H9 (cell line): ENCODE results near the gene IQGAP2. TPM values are rescaled to one million over a fixed set of nuclear protein-coding genes. Genes with fewer than 3 reads are reported as not detected.

Experiments used
- DNase-seq: peaks from one replicate; pipeline ENCODE4 v3.0.0-alpha.2; 2017
- H2AFZ ChIP-seq: one replicate; pipeline ENCODE4 v1.6.1; 2013; ENCODE audit warnings: mild to moderate bottlenecking, low read length, control low read depth, moderate library complexity
- H2AK5ac ChIP-seq: 2 replicates; pipeline ENCODE4 v1.6.1; 2013; ENCODE audit warnings: low read length, control low read depth, mixed read lengths; ENCODE audit not compliant: insufficient read length
- H2BK120ac ChIP-seq: one replicate; pipeline ENCODE4 v1.6.1; 2013; ENCODE audit warnings: low read depth, mild to moderate bottlenecking, low read length, control low read depth, inconsistent platforms; ENCODE audit not compliant: poor library complexity, severe bottlenecking
- H2BK12ac ChIP-seq: 2 replicates; pipeline ENCODE4 v1.6.1; 2013; ENCODE audit warnings: low read length, control low read depth, mixed read lengths, low read depth; ENCODE audit not compliant: insufficient read length
- H2BK15ac ChIP-seq: 2 replicates; pipeline ENCODE4 v1.6.1; 2013; ENCODE audit warnings: low read depth, low read length, control low read depth
- H2BK20ac ChIP-seq: one replicate; pipeline ENCODE4 v1.6.1; 2013; ENCODE audit warnings: low read depth, mild to moderate bottlenecking, low read length, control low read depth, inconsistent platforms; ENCODE audit not compliant: poor library complexity, severe bottlenecking
- H2BK5ac ChIP-seq: 2 replicates; pipeline ENCODE4 v1.6.1; 2013; ENCODE audit warnings: low read length, control low read depth, mixed read lengths; ENCODE audit not compliant: insufficient read length
- H3K14ac ChIP-seq: 2 replicates; pipeline ENCODE4 v1.6.1; 2013; ENCODE audit warnings: low read length, control low read depth; ENCODE audit not compliant: insufficient read depth
- H3K18ac ChIP-seq: 2 replicates; pipeline ENCODE4 v1.6.1; 2013; ENCODE audit warnings: low read depth, mild to moderate bottlenecking, mixed read lengths, low read length, control low read depth; ENCODE audit not compliant: insufficient read length
- H3K23ac ChIP-seq: 2 replicates; pipeline ENCODE4 v1.6.1; 2013; ENCODE audit warnings: low read length, control low read depth, mixed read lengths, low read depth; ENCODE audit not compliant: insufficient read length
- H3K23me2 ChIP-seq: 2 replicates; pipeline ENCODE4 v1.6.1; 2013; ENCODE audit warnings: low read depth, mild to moderate bottlenecking, mixed read lengths, low read length, control low read depth; ENCODE audit not compliant: insufficient read length, poor library complexity, severe bottlenecking
- H3K27ac ChIP-seq: 2 replicates; pipeline ENCODE4 v1.5.1; 2013; ENCODE audit warnings: low read length, control low read depth, mixed read lengths, low read depth; ENCODE audit not compliant: insufficient read length
- H3K27me3 ChIP-seq: 2 replicates; pipeline ENCODE4 v1.6.1; 2013; ENCODE audit warnings: low read length, control low read depth, inconsistent platforms; ENCODE audit not compliant: insufficient read depth
- H3K4ac ChIP-seq: 2 replicates; pipeline ENCODE4 v1.6.1; 2013; ENCODE audit warnings: low read depth, mild to moderate bottlenecking, control low read depth, inconsistent platforms, low read length, moderate library complexity
- H3K4me1 ChIP-seq: 2 replicates; pipeline ENCODE4 v1.6.1; 2013; ENCODE audit warnings: low read length, control low read depth, inconsistent platforms; ENCODE audit not compliant: insufficient read depth
- H3K4me2 ChIP-seq: 2 replicates; pipeline ENCODE4 v1.6.1; 2013; ENCODE audit warnings: low read length, control low read depth, mixed read lengths; ENCODE audit not compliant: insufficient read length, insufficient read depth
- H3K56ac ChIP-seq: 2 replicates; pipeline ENCODE4 v1.6.1; 2013; ENCODE audit warnings: low read depth, mild to moderate bottlenecking, mixed read lengths, low read length, control low read depth; ENCODE audit not compliant: insufficient read length
- H3K79me1 ChIP-seq: 2 replicates; pipeline ENCODE4 v1.6.1; 2013; ENCODE audit warnings: low read depth, mild to moderate bottlenecking, moderate library complexity, low read length, control low read depth, inconsistent platforms; ENCODE audit not compliant: insufficient read depth, poor library complexity, severe bottlenecking
- H3K79me2 ChIP-seq: 2 replicates; pipeline ENCODE4 v1.6.1; 2013; ENCODE audit warnings: low read length, control low read depth, inconsistent platforms; ENCODE audit not compliant: insufficient read depth
- H3K9ac ChIP-seq: 2 replicates; pipeline ENCODE4 v1.6.1; 2013; ENCODE audit warnings: low read length, control low read depth, mixed read lengths; ENCODE audit not compliant: insufficient read length; ENCODE audit errors: extremely low read depth
- H3K9me3 ChIP-seq: one replicate; pipeline ENCODE4 v1.6.1; 2013; ENCODE audit warnings: low read depth, low read length, inconsistent platforms; ENCODE audit not compliant: control insufficient read depth
- H3T11ph ChIP-seq: one replicate; pipeline ENCODE4 v1.6.1; 2013; ENCODE audit warnings: mild to moderate bottlenecking, low read length, control low read depth, inconsistent platforms
- H4K20me1 ChIP-seq: one replicate; pipeline ENCODE4 v1.6.1; 2013; ENCODE audit not compliant: control insufficient read depth, insufficient read length, insufficient read depth
- H4K5ac ChIP-seq: 2 replicates; pipeline ENCODE4 v1.6.1; 2013; ENCODE audit warnings: low read depth, mild to moderate bottlenecking, mixed read lengths, low read length, control low read depth; ENCODE audit not compliant: insufficient read length
- H4K8ac ChIP-seq: replicated peaks from 2 replicates; pipeline ENCODE4 v1.6.1; 2013; ENCODE audit warnings: low read length, control low read depth, mixed read lengths, low read depth; ENCODE audit not compliant: insufficient read length
- H4K91ac ChIP-seq: 2 replicates; pipeline ENCODE4 v1.6.1; 2013; ENCODE audit warnings: low read depth, mild to moderate bottlenecking, moderate library complexity, mixed read lengths, low read length, control low read depth; ENCODE audit not compliant: insufficient read length
- H3K27ac Mint-ChIP-seq, 3 experiments: 2 replicates in 2 of 3; 3 replicates in 1 of 3; pipeline ENCODE4 v1.8.0; 2020 to 2021; ENCODE audit warnings: mixed read lengths in 3 of 3, mild to moderate bottlenecking in 1 of 3, moderate library complexity in 1 of 3
- H3K27me3 Mint-ChIP-seq: 2 replicates; pipeline ENCODE4 v1.8.0; 2021; ENCODE audit warnings: low read depth, mild to moderate bottlenecking, moderate library complexity, mixed read lengths
- H3K36me3 Mint-ChIP-seq, 3 experiments: 2 replicates in 2 of 3; 3 replicates in 1 of 3; pipeline ENCODE4 v1.8.0; 2020 to 2021; ENCODE audit warnings: low read depth in 3 of 3, mixed read lengths in 3 of 3; ENCODE audit not compliant: insufficient read depth in 1 of 3
- H3K4me1 Mint-ChIP-seq, 2 experiments: 2 replicates each; pipeline ENCODE4 v1.8.0; 2020; ENCODE audit warnings: mixed read lengths in 2 of 2
- H3K4me3 Mint-ChIP-seq, 2 experiments: 2 replicates in 1 of 2; 3 replicates in 1 of 2; pipeline ENCODE4 v1.8.0; 2020 to 2021; ENCODE audit warnings: mild to moderate bottlenecking in 2 of 2, mixed read lengths in 2 of 2, moderate library complexity in 1 of 2
- H3K9me3 Mint-ChIP-seq, 2 experiments: 2 replicates in 1 of 2; 3 replicates in 1 of 2; pipeline ENCODE4 v1.8.0; 2020; ENCODE audit warnings: mild to moderate bottlenecking in 2 of 2, mixed read lengths in 2 of 2, moderate library complexity in 1 of 2
- CTCF ChIP-seq: fragments of 200-600 bp; sonication (generic); conservative IDR thresholded peaks from 3 replicates; pipeline ENCODE4 v1.8.0; 2021; ENCODE audit warnings: antibody characterized with exemption, mild to moderate bottlenecking
- WGBS: extraction: QIAGEN DNeasy Blood & Tissue Kit; methylation state at CpG from one replicate; pipeline ENCODE4 v1.1.7; 2013; ENCODE audit warnings: missing lambda C conversion rate, low lambda C conversion rate, mixed read lengths; ENCODE audit not compliant: insufficient read length; ENCODE audit errors: extremely low coverage; 5-methylcytosine and 5-hydroxymethylcytosine counted together
- total RNA-seq: library from RNA; stranded (reverse); gene quantifications from 2 replicates; pipeline ENCODE4 v1.2.1, GENCODE V29; 2021

Gene IQGAP2
- total RNA-seq, 1 experiment from 2014 or later: 22.5 TPM

GRCh38 chr5:76425928-76426804 is 23.1 kb downstream of the IQGAP2 start:
- H3K14ac ChIP-seq: 0 out of 2 replicates have a peak overlapping the region, but pooled peaks have one; percentile 32
- peaks cover 4% of the 10 kb centered on the region; the same call in 1 of the 2 replicates for H3K79me2 ChIP-seq

More at GRCh38 chr5:76425928-76426804, 23.1 kb downstream of the IQGAP2 start:
- Histone ChIP-seq H3K18ac (peak overlapping the region; percentile 58), H3K79me1 (no peaks in the 10 kb centered on the region), H2BK20ac (no peak overlapping the region), H3K27ac (peak overlapping the region; percentile 92), H3K27me3 (no peaks in the 10 kb centered on the region), H2BK15ac (no peak overlapping the region), H3K9me3 (no peaks in the 10 kb centered on the region), H3K56ac (peak overlapping the region; percentile 53), H3K23me2 (peaks cover 3% of the 10 kb centered on the region), H2BK5ac (peak overlapping the region; percentile 35), H3K4me2 (peak overlapping the region; percentile 46), H3K9ac (no peak overlapping the region), H4K5ac (peak overlapping the region; percentile 7), H3K4ac (no peak overlapping the region), H2AFZ (no peak overlapping the region), H3T11ph (no peak overlapping the region), H3K4me1 (peaks cover 34% of the 10 kb centered on the region), H2AK5ac (no peak overlapping the region), H4K8ac (no peak overlapping the region), H2BK12ac (peak overlapping the region; percentile 43), H2BK120ac (no peak overlapping the region), H4K20me1 (no peaks in the 10 kb centered on the region), H4K91ac (no peak overlapping the region), H3K23ac (no peak overlapping the region)
- H3K27me3 Mint-ChIP-seq: no peaks in the 10 kb centered on the region
- TF ChIP-seq CTCF: no peak
- no peaks in the 10 kb centered on the region for H3K9me3 Mint-ChIP-seq
- H3K36me3 Mint-ChIP-seq: peaks cover 0 to 4% (median 2%) of the 10 kb centered on the region in 3 experiments; a peak in 5 of 7 replicates
- WGBS: no CpG with 5 or more reads among the region's 12 CpGs
- peak overlapping the region; percentile 27 to 73 for H3K4me3 Mint-ChIP-seq
- peaks cover 59 to 63% of the 10 kb centered on the region in 2 experiments for H3K4me1 Mint-ChIP-seq
- DNase-seq: peak; percentile 68
- peak overlapping the region; percentile 87 to 100 (median 97) for H3K27ac Mint-ChIP-seq
